CD4-positive, alpha-beta T cell treated with Interleukin-6 at 100 ng/mL for 8 hours (primary cell): Measurements from ENCODE around the gene PAPSS2.

Source experiments
- DNase-seq: peaks from one replicate; pipeline ENCODE4 v3.0.0-alpha.2; 2020; ENCODE audit warnings: mixed read lengths, low spot score

PAPSS2 gene

DNA sequence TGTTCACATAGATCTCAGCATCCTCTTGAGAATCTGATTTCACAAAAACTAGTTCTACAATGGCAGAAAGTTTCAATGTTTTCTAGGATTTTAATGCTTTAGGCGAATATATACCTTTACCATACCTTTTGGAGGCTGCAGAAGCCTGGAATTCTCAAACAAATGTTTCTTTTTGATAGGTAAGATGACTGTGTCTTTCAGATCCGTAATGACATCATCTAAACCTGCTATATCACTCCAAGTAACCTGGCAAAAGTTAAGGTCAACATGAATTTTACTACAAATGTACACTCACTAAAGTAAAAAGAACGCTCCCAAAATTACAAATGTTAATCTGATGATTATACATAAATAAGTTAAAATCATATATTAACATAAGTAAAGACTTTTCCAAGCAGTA lies 130.5 kb downstream of the PAPSS2 start:
- no peak for DNase-seq

DNA sequence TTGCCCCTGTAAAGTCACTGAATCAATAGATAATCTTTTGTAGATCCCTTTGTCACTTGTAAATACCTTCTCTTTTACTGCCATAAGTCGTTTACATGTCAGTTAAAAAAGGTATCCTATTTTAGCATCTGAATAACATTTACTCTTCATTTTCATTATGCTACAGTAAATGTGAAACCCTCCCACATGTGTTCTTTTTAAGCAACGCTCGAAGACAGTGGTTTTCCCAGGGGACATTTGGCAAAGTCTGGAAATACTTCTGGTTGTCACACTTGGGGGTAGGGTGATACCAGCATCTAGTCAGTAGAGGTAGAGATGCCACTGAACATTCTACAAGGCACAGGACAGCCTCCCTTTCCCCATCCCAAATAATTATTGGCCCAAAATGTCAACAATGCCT lies 134.6 kb downstream of the PAPSS2 start:
- no peak for DNase-seq
